Right renal pelvis (tissue), 4 donors: ENCODE results near the gene RPS6KB2. TPM values are rescaled to one million over a fixed set of nuclear protein-coding genes. Genes with fewer than 3 reads are reported as not detected.

Experiments
- DNase-seq, 4 donors: peaks; one replicate each; pipeline ENCODE4 v3.0.0-alpha.2; 2013; ENCODE audit warnings: low read depth in 4 of 4, low spot score in 3 of 4, missing footprints in 1 of 4
- polyA plus RNA-seq, 4 donors: library from polyadenylated mRNA; unstranded; fragments of 120-200 nt; gene quantifications; one replicate each; pipeline ENCODE4 v1.2.1, GENCODE V29; 2013; ENCODE audit not compliant: insufficient read length in 4 of 4

RPS6KB2 gene
- 10 to 100 TPM; 44.3 to 51.8 (median 45.4) TPM for polyA plus RNA-seq

- DNase-seq, result peak; percentile 95 to 97 (median 96)
Measured at GRCh38 chr11:67428052-67429001, at the start of gene RPS6KB2. RPS6KB2 (plus strand) TSS chr11:67428494; CDS start chr11:67428546, 52 bp downstream.

- DNase-seq, result no peak
Measured at GRCh38 chr11:67378544-67378943, 49.8 kb upstream of the RPS6KB2 start.

- DNase-seq, result no peak
Measured at GRCh38 chr11:67379061-67380058, 48.9 kb upstream of the RPS6KB2 start.

- no peak for DNase-seq
Measured at GRCh38 chr11:67381244-67381972, 46.9 kb upstream of the RPS6KB2 start.

- no peak for DNase-seq
Measured at GRCh38 chr11:67382276-67383136, 45.8 kb upstream of the RPS6KB2 start.

- no peak for DNase-seq
Measured at GRCh38 chr11:67384851-67385366, 43.4 kb upstream of the RPS6KB2 start.

DNA sequence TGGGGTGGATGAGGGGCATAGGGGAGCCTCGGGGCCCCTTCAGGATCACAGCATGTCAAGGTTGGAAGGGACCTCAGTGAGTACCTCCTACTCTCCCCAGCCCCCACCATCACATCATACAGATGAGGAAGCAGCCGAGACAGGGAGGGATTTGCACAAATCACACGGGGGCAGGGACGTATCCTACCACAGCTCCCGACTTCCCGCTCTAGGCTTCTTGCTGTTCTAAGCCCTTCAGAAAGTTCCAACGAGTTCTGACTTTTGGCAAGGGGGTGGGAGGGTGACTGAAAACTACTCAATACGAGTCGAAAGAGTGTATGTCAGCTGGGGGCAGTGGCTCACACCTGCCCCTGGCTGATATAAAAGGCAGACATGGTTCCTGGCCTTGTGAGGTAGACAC, 41.2 kb upstream of the RPS6KB2 start:
- no peak for DNase-seq

GRCh38 chr11:67387518-67387917, 40.8 kb upstream of the RPS6KB2 start:
- DNase-seq, result no peak

GRCh38 chr11:67389477-67389876, 38.8 kb upstream of the RPS6KB2 start:
- no peak for DNase-seq

GRCh38 chr11:67390947-67391303, 37.4 kb upstream of the RPS6KB2 start:
- no peak for DNase-seq

- DNase-seq, result peak; percentile 88 to 93 (median 91)
Measured at GRCh38 chr11:67391304-67392182, 36.8 kb upstream of the RPS6KB2 start, which contains the start of gene RAD9A. RAD9A (plus strand) TSS chr11:67391986; CDS start chr11:67392045, 59 bp downstream.

DNA sequence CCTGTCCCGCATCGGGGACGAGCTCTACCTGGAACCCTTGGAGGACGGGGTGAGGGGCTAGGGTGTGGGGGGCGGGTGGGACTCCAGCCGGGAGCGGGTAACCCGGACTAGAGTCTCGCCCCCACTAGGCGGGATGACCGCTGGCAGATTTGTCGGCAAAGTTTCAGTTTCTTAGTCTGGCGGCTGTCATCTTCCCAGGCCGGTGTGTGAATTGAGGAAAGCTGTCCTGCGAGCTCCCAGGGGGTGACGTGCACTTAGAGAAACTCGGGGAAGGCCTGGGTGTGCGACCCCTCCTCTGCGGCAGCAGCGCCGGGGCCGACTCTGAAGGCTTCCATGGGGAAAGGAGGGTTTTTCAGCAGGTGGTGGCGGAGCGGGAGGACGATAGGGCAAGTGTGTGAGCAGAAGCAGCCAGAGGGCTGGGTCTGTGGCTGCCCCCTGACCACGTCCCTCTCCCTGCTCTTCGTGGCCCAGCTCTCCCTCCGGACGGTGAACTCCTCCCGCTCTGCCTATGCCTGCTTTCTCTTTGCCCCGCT, 36.0 kb upstream of the RPS6KB2 start:
- no peak for DNase-seq

DNA sequence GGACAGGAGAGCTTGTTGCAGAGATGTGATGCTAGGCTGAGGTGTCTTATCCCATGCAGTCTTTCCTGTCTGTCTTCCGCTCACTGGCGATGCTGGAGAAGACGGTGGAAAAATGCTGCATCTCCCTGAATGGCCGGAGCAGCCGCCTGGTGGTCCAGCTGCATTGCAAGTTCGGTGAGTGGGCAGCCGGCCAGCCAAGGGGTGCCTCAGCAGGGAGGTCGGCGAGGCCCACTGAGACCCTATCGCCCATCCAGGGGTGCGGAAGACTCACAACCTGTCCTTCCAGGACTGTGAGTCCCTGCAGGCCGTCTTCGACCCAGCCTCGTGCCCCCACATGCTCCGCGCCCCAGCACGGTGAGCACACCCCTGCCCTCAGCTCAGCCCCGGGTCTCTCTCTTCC, 34.9 kb upstream of the RPS6KB2 start:
- DNase-seq, result no peak

- DNase-seq, result no peak
Measured at GRCh38 chr11:67393990-67394389, 34.3 kb upstream of the RPS6KB2 start.

DNA sequence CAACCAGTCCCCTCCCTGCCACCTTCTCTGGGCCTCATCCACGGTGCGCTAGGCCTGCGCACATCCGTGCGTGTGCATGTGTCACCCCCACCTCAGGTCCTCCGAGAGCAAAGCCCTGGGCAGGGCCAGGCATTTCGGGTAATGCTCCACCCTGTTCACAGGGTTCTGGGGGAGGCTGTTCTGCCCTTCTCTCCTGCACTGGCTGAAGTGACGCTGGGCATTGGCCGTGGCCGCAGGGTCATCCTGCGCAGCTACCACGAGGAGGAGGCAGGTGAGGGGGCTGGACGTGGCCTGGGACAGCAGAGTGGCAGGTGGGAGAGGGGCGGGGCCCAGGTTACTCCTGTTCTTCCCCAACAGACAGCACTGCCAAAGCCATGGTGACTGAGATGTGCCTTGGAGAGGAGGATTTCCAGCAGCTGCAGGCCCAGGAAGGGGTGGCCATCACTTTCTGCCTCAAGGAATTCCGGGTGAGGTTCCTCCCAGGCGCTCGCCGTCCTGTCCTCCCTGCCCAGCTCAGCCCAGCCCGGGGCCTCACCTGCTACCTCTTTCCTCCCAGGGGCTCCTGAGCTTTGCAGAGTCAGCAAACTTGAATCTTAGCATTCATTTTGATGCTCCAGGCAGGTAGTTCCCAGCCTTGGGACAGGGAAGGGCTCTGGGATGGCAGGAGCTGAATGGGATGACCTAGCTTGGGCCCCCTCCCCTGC, 32.6 kb upstream of the RPS6KB2 start:
- DNase-seq, result no peak

DNA sequence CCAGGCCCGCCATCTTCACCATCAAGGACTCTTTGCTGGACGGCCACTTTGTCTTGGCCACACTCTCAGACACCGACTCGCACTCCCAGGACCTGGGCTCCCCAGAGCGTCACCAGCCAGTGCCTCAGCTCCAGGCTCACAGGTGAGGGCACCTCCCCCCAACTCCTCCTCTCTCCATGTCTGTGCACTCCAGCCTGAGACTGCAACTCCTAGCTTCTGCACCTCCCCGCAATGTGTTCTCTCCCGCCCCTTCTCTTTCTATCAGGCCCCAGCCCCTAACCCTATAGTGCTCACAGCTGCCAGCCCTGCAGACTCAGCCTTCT, 32.1 kb upstream of the RPS6KB2 start:
- DNase-seq, result no peak

DNA sequence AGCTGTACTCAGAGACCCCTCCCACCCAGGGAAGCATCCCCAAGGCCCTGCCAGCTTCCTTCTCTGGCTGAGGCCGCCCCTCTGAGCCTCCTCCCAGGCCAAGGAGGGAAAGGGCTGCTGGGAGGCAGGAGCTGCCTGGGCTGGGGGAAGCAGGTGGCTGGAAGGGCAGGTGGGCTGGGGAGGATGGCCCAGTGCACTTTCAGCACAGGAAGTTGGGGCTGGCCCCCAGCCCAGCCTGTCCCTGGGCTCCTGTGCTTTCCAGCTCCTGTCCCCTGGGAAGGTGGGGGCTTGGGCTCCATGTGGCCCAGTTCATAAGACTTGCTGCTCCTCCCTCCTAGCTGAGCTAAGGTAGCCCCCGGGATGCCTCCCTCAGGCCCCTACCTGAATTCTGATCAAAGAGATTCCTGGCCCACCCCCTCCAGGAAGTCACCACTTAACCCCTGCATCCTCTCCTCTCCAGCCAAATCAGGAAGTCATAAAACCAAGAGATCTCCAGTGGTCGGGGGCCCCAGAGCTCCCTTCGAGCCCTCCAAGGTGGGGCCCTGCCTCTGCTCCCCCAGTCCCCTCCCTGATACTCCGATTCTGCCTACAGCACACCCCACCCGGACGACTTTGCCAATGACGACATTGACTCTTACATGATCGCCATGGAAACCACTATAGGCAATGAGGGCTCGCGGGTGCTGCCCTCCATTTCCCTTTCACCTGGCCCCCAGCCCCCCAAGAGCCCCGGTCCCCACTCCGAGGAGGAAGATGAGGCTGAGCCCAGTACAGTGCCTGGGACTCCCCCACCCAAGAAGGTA, 31.5 kb upstream of the RPS6KB2 start:
- no peak for DNase-seq
